RWPE2 (cell line): ENCODE data around the gene SLC4A2.

Experiments used
- ATAC-seq: fragments of 200-7000 bp; cut with Tn5 transposase; 3 replicates; pipeline ENCODE4 v1.9.1; 2021; ENCODE audit warnings: low read depth
- DNase-seq: peaks from one replicate; pipeline ENCODE4 v3.0.0-alpha.2; 2020; ENCODE audit warnings: low spot score
- H3K27ac ChIP-seq: fragments of 450-650 bp; 2 replicates; pipeline ENCODE4 v1.5.1; 2017; ENCODE audit warnings: mild to moderate bottlenecking; ENCODE audit not compliant: poor library complexity, severe bottlenecking
- H3K27me3 ChIP-seq: fragments of 250-450 bp; sonication (Bioruptor Pico); 2 replicates; pipeline ENCODE4 v1.5.1; 2021; ENCODE audit warnings: mild to moderate bottlenecking, moderate library complexity; ENCODE audit not compliant: insufficient read depth, poor library complexity, severe bottlenecking
- H3K36me3 ChIP-seq: fragments of 250-450 bp; sonication (Bioruptor Pico); 2 replicates; pipeline ENCODE4 v1.5.1; 2020; ENCODE audit warnings: low read depth, mild to moderate bottlenecking, moderate library complexity
- H3K4me1 ChIP-seq: fragments of 250-450 bp; sonication (Bioruptor Pico); 2 replicates; pipeline ENCODE4 v1.5.1; 2021; ENCODE audit warnings: mild to moderate bottlenecking, moderate library complexity; ENCODE audit not compliant: insufficient read depth, poor library complexity, severe bottlenecking
- H3K4me3 ChIP-seq: fragments of 250-450 bp; sonication (Bioruptor Pico); 2 replicates; pipeline ENCODE4 v1.5.1; 2021; ENCODE audit warnings: mild to moderate bottlenecking, moderate library complexity; ENCODE audit not compliant: severe bottlenecking
- H3K9me3 ChIP-seq: fragments of 250-450 bp; sonication (Bioruptor Pico); 2 replicates; pipeline ENCODE4 v1.5.1; 2021; ENCODE audit warnings: mild to moderate bottlenecking, moderate library complexity; ENCODE audit not compliant: severe bottlenecking
- TF ChIP-seq, protein P1 (sequence below): fragments of 450-650 bp; IDR thresholded peaks from one replicate; pipeline ENCODE4 v1.5.1; 2017; ENCODE audit warnings: mild to moderate bottlenecking, moderate library complexity; ENCODE audit not compliant: poor library complexity, severe bottlenecking

Gene SLC4A2

DNA sequence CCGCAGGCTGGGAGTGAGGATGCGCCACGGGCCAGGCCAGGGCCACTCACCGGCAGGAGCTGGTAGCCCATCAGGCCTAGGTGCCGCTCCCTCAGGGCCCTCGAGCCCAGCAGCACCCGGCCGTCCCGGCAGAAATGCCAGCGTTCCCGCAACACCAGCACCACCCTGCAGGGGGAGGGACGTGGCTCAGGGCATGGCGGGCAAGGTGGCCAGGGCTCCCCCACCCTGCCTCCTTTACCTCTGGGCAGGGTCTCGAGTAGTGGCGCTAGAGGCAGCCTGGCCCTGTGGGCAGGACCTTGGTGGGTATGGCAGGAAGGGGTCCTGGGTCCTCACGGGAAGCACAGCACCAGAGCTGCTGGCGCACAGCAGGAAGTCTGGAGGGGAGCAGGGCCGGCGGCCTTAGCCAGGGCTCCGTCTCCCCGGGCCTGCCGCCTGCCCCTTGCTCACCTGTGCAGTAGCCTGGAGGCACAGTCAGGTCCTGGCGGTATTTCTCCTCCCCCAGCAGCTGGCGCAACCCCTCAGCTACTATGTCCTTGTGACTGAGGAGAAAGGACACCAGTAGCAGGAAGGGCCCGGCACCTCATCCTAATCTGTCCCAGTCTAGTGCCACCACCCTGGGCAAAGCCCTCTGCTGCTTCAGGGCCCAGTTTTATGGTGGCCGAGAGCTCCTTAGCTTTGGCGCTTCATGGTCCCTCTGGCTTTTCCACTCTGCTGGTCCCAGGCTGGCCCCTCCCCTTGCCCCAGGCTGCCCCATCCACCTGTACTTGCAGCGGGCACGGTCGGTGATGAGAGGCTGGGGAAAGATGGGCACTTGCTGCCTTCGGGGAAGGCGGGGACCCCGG lies 17.7 kb downstream of the SLC4A2 start:
- H3K4me1 ChIP-seq, result peaks cover 3% of the 10 kb centered on the region
- ATAC-seq (no peak), DNase-seq (no peak)
- TF ChIP-seq, protein P1, sequence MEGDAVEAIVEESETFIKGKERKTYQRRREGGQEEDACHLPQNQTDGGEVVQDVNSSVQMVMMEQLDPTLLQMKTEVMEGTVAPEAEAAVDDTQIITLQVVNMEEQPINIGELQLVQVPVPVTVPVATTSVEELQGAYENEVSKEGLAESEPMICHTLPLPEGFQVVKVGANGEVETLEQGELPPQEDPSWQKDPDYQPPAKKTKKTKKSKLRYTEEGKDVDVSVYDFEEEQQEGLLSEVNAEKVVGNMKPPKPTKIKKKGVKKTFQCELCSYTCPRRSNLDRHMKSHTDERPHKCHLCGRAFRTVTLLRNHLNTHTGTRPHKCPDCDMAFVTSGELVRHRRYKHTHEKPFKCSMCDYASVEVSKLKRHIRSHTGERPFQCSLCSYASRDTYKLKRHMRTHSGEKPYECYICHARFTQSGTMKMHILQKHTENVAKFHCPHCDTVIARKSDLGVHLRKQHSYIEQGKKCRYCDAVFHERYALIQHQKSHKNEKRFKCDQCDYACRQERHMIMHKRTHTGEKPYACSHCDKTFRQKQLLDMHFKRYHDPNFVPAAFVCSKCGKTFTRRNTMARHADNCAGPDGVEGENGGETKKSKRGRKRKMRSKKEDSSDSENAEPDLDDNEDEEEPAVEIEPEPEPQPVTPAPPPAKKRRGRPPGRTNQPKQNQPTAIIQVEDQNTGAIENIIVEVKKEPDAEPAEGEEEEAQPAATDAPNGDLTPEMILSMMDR, result no peak
- no peak overlapping the region for H3K4me3 ChIP-seq
- H3K36me3 ChIP-seq, result peaks cover 50% of the 10 kb centered on the region
- no peaks in the 10 kb centered on the region for H3K9me3 ChIP-seq
- no peaks in the 10 kb centered on the region for H3K27me3 ChIP-seq
- no peak overlapping the region for H3K27ac ChIP-seq

- Histone ChIP-seq H3K9me3 (no peaks in the 10 kb centered on the region), H3K27ac (no peak overlapping the region), H3K4me1 (peaks cover 6% of the 10 kb centered on the region), H3K36me3 (peaks cover 43% of the 10 kb centered on the region), H3K27me3 (no peaks in the 10 kb centered on the region), H3K4me3 (no peak overlapping the region)
- ATAC-seq (no peak), DNase-seq (no peak)
- TF ChIP-seq, protein P1, result no peak
These were observed 18.4 kb downstream of the SLC4A2 start for GRCh38 chr7:151077705-151078232.

GRCh38 chr7:151078233-151079040 lies 19.0 kb downstream of the SLC4A2 start:
- DNase-seq (no peak), ATAC-seq (no peak)
- Histone ChIP-seq H3K4me1 (peaks cover 6% of the 10 kb centered on the region), H3K9me3 (no peaks in the 10 kb centered on the region), H3K36me3 (peaks cover 36% of the 10 kb centered on the region), H3K27me3 (no peaks in the 10 kb centered on the region), H3K4me3 (no peak overlapping the region), H3K27ac (no peak overlapping the region)
- TF ChIP-seq, protein P1, result no peak

DNA sequence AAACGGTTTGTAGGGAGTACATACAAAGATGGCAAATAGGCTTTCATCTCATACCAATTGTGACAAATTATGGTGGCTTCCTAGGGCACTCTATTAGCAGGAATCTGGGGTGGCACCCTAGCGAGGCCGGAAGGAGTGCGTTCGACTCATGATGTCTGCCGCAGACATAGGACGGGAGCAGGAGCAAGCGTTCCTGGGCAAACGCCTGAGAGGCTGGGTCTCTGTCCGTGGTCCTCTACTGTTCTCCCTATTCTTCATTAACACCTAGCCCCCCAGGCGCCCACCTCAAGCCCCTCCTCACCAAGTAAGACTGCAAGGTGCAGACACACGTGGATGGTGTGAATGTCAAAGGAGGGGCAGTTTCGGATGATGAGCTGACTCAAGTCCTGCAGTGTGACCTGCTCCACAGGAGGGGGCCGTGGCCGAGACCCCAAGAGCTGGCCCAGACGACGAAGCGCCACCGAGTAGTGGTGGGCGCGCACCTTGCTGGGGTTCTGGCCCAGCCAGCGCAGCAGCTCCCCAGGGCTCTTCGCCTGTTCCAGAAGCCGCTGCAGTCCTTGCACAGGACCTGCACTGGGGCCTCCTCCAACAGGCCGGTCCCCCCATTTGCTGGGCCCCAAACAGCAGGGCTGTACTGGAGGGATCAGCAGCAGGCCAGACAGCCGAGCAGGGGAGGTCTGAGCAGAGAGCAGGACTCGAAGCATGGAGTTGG lies 20.0 kb downstream of the SLC4A2 start:
- H3K27me3 ChIP-seq, result no peaks in the 10 kb centered on the region
- H3K27ac ChIP-seq, result peak overlapping the region; percentile 87
- no peaks in the 10 kb centered on the region for H3K9me3 ChIP-seq
- H3K4me3 ChIP-seq, result peak overlapping the region; percentile 96
- DNase-seq, result no peak
- peaks cover 6% of the 10 kb centered on the region for H3K4me1 ChIP-seq
- TF ChIP-seq, protein P1, result no peak
- no peak for ATAC-seq
- peaks cover 28% of the 10 kb centered on the region for H3K36me3 ChIP-seq
